ENCODE data around the gene CLDN2. TPM values are rescaled to one million over a fixed set of nuclear protein-coding genes. Genes with fewer than 3 reads are reported as not detected.

The CLDN2 gene
- total and polyA plus RNA-seq, 4 donors = 0.37 to 25.5 (median 20.7) TPM

DNA sequence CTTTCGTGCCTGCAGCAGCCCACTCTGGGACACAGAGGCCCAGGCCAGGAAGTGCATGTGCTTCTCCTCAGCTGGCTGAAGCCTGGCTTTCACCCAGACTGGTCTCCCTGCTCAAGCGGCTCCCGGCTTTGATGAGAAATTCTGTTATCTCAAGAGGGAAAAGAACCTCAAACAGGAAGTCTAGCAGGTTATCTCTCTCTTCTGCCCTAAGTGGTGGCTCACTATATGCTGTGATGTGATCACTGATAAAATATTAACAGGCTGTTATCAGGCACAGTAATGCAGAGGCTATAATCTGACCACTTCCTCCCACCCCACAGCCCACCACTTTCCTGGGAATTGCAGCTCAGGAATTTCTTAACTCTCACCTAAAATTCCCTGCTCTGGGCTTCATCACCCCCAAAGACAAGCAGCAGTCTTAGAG lies 13.3 kb downstream of the CLDN2 start (continued):
- TF ChIP-seq, protein P1, sequence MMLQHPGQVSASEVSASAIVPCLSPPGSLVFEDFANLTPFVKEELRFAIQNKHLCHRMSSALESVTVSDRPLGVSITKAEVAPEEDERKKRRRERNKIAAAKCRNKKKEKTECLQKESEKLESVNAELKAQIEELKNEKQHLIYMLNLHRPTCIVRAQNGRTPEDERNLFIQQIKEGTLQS (IDR thresholded peaks at IDR 0.05) = no peak
- TF ChIP-seq RAD21 (IDR thresholded peaks at IDR 0.05) (no peak), GABPA (IDR thresholded peaks at IDR 0.05 in 1 of 2, conservative IDR thresholded peaks at IDR 0.05 in 1 of 2) (no peak), YY1 (IDR thresholded peaks at IDR 0.05) (no peak), HNF4G (IDR thresholded peaks at IDR 0.05) (no peak), JUND (IDR thresholded peaks at IDR 0.05) (no peak), SP1 (IDR thresholded peaks at IDR 0.05) (no peak), RXRA (IDR thresholded peaks at IDR 0.05) (no peak)
- TF ChIP-seq, protein P2, sequence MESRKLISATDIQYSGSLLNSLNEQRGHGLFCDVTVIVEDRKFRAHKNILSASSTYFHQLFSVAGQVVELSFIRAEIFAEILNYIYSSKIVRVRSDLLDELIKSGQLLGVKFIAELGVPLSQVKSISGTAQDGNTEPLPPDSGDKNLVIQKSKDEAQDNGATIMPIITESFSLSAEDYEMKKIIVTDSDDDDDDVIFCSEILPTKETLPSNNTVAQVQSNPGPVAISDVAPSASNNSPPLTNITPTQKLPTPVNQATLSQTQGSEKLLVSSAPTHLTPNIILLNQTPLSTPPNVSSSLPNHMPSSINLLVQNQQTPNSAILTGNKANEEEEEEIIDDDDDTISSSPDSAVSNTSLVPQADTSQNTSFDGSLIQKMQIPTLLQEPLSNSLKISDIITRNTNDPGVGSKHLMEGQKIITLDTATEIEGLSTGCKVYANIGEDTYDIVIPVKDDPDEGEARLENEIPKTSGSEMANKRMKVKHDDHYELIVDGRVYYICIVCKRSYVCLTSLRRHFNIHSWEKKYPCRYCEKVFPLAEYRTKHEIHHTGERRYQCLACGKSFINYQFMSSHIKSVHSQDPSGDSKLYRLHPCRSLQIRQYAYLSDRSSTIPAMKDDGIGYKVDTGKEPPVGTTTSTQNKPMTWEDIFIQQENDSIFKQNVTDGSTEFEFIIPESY (IDR thresholded peaks at IDR 0.05) = no peak

DNA sequence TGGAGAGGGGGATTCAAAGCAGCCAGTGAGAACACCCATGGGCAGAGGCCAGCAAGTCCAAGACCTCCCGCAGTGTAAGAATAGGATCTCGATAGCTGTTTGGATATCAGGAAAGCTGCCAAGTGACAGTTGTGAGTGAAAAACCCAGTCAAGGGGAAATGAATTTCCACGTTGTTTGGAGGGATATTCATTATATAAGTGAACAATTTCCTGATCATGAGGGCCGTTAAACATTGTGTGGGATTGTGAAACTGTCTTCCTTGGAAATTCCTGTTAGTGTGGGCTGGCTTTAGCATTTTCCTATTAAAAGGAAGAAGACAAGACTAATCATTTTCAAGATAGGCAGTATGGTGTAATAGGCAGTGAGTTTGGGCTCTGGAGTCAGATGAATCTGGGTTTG lies 15.0 kb downstream of the CLDN2 start:
- Histone ChIP-seq H3K9ac (ENCODE audit: low read depth in 1 of 2, low read length in 2 of 2) (no peak overlapping the region), H3K4me1 (ENCODE audit: control insufficient read depth in 4 of 4, insufficient read depth in 4 of 4, low read length in 3 of 4) (peaks cover 3 to 25% (median 18%) of the 10 kb centered on the region in 4 donors), H3K4me3 (ENCODE audit: low read depth in 1 of 3, low read length in 3 of 3) (no peak overlapping the region), H3K36me3 (ENCODE audit: control insufficient read depth in 4 of 4, insufficient read depth in 3 of 4, low read depth in 1 of 4, low read length in 3 of 4) (no peaks in the 10 kb centered on the region), H3K27me3 (ENCODE audit: control insufficient read depth in 4 of 4, insufficient read depth in 4 of 4, low read length in 3 of 4) (no peaks in the 10 kb centered on the region), H3K27ac (ENCODE audit: low read depth in 1 of 2, low read length in 2 of 2) (peak overlapping the region in 1 of 2 donors; percentile 23), H3K9me3 (ENCODE audit: control insufficient read depth in 4 of 4, low read length in 3 of 4) (no peaks in the 10 kb centered on the region)
- no peak for DNase-seq (ENCODE audit: low spot score)
- 27% methylated on average over 4 of the region's 4 CpGs for WGBS
- TF ChIP-seq HNF4A (conservative IDR thresholded peaks at IDR 0.05) = no peak
- TF ChIP-seq YY1 (IDR thresholded peaks at IDR 0.05) = no peak
- TF ChIP-seq, protein P3, sequence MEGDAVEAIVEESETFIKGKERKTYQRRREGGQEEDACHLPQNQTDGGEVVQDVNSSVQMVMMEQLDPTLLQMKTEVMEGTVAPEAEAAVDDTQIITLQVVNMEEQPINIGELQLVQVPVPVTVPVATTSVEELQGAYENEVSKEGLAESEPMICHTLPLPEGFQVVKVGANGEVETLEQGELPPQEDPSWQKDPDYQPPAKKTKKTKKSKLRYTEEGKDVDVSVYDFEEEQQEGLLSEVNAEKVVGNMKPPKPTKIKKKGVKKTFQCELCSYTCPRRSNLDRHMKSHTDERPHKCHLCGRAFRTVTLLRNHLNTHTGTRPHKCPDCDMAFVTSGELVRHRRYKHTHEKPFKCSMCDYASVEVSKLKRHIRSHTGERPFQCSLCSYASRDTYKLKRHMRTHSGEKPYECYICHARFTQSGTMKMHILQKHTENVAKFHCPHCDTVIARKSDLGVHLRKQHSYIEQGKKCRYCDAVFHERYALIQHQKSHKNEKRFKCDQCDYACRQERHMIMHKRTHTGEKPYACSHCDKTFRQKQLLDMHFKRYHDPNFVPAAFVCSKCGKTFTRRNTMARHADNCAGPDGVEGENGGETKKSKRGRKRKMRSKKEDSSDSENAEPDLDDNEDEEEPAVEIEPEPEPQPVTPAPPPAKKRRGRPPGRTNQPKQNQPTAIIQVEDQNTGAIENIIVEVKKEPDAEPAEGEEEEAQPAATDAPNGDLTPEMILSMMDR (IDR thresholded peaks at IDR 0.05; ENCODE audit: low read depth, low read length, missing input control) = no peak
- no peak for TF ChIP-seq GABPA (IDR thresholded peaks at IDR 0.05 in 1 of 2, conservative IDR thresholded peaks at IDR 0.05 in 1 of 2)
- no peak for TF ChIP-seq JUND (IDR thresholded peaks at IDR 0.05)
- TF ChIP-seq, protein P1 (IDR thresholded peaks at IDR 0.05) = no peak
- TF ChIP-seq, protein P4, sequence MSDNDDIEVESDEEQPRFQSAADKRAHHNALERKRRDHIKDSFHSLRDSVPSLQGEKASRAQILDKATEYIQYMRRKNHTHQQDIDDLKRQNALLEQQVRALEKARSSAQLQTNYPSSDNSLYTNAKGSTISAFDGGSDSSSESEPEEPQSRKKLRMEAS (IDR thresholded peaks at IDR 0.05) = no peak
- no peak for TF ChIP-seq RXRA (IDR thresholded peaks at IDR 0.05)
- TF ChIP-seq SP1 (IDR thresholded peaks at IDR 0.05) = no peak
- no peak for TF ChIP-seq FOXA1 (IDR thresholded peaks at IDR 0.05)
- TF ChIP-seq FOXA2 (IDR thresholded peaks at IDR 0.05) = no peak
- TF ChIP-seq TAF1 (conservative IDR thresholded peaks at IDR 0.05) = no peak

DNA sequence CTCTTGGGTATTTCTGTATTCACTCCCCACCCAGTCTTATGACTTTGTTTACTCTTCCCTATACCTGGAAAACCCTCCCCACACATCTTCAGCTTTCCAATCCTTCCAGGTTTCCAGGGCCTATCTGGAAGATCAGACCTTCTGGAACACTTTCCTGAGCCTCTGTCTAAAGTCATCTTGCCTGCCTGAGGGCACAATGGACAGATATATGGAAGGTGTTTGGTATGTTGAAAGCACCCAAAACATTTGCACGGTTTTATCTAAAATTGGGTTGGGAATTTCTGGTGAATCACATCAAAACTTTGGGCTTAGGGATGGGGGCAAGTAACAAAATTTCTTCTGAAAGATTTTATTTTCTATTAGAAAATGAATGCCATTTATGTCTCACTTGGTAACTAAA lies 16.0 kb downstream of the CLDN2 start:
- Histone ChIP-seq H3K4me1 (ENCODE audit: control insufficient read depth in 4 of 4, insufficient read depth in 4 of 4, low read length in 3 of 4) (peaks cover 3 to 22% (median 18%) of the 10 kb centered on the region in 4 donors), H3K9me3 (ENCODE audit: control insufficient read depth in 4 of 4, low read length in 3 of 4) (no peaks in the 10 kb centered on the region), H3K9ac (ENCODE audit: low read depth in 1 of 2, low read length in 2 of 2) (no peak overlapping the region), H3K36me3 (ENCODE audit: control insufficient read depth in 4 of 4, insufficient read depth in 3 of 4, low read depth in 1 of 4, low read length in 3 of 4) (peaks cover 0 to 3% (median under 1%) of the 10 kb centered on the region in 4 donors), H3K27ac (ENCODE audit: low read depth in 1 of 2, low read length in 2 of 2) (no peak overlapping the region), H3K4me3 (ENCODE audit: low read depth in 1 of 3, low read length in 3 of 3) (no peak overlapping the region), H3K27me3 (ENCODE audit: control insufficient read depth in 4 of 4, insufficient read depth in 4 of 4, low read length in 3 of 4) (no peaks in the 10 kb centered on the region)
- no peak for DNase-seq (ENCODE audit: low spot score)
- 93% methylated on average over 1 of the region's 1 CpG for WGBS
- TF ChIP-seq EGR1 (IDR thresholded peaks at IDR 0.05; ENCODE audit: low read depth in 2 of 2) = no peak
- TF ChIP-seq HNF4A (conservative IDR thresholded peaks at IDR 0.05) = no peak
- TF ChIP-seq, protein P1 (IDR thresholded peaks at IDR 0.05) = no peak
- TF ChIP-seq, protein P2 (IDR thresholded peaks at IDR 0.05) = no peak
- no peak for TF ChIP-seq FOXA2 (IDR thresholded peaks at IDR 0.05)
- TF ChIP-seq TAF1 (conservative IDR thresholded peaks at IDR 0.05) = no peak
- TF ChIP-seq YY1 (IDR thresholded peaks at IDR 0.05) = no peak
- TF ChIP-seq NR2F2 (IDR thresholded peaks at IDR 0.05) = no peak
- no peak for TF ChIP-seq HNF4G (IDR thresholded peaks at IDR 0.05)
- TF ChIP-seq, protein P5, sequence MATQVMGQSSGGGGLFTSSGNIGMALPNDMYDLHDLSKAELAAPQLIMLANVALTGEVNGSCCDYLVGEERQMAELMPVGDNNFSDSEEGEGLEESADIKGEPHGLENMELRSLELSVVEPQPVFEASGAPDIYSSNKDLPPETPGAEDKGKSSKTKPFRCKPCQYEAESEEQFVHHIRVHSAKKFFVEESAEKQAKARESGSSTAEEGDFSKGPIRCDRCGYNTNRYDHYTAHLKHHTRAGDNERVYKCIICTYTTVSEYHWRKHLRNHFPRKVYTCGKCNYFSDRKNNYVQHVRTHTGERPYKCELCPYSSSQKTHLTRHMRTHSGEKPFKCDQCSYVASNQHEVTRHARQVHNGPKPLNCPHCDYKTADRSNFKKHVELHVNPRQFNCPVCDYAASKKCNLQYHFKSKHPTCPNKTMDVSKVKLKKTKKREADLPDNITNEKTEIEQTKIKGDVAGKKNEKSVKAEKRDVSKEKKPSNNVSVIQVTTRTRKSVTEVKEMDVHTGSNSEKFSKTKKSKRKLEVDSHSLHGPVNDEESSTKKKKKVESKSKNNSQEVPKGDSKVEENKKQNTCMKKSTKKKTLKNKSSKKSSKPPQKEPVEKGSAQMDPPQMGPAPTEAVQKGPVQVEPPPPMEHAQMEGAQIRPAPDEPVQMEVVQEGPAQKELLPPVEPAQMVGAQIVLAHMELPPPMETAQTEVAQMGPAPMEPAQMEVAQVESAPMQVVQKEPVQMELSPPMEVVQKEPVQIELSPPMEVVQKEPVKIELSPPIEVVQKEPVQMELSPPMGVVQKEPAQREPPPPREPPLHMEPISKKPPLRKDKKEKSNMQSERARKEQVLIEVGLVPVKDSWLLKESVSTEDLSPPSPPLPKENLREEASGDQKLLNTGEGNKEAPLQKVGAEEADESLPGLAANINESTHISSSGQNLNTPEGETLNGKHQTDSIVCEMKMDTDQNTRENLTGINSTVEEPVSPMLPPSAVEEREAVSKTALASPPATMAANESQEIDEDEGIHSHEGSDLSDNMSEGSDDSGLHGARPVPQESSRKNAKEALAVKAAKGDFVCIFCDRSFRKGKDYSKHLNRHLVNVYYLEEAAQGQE (IDR thresholded peaks at IDR 0.05) = no peak
- no peak for TF ChIP-seq RXRA (IDR thresholded peaks at IDR 0.05)
- TF ChIP-seq, protein P4 (IDR thresholded peaks at IDR 0.05) = no peak
- TF ChIP-seq FOXA1 (IDR thresholded peaks at IDR 0.05) = no peak
- no peak for TF ChIP-seq SP1 (IDR thresholded peaks at IDR 0.05)

Measured in liver (tissue), 9 donors.